Measurements from ENCODE around the gene PCDHA1. TPM values are rescaled to one million over a fixed set of nuclear protein-coding genes. Genes with fewer than 3 reads are reported as not detected.
A peak's percentile ranks its signal among the peaks of the same experiment; 100 is the strongest.
"Not testable (repeated sequence)": the region's sequence is repeated elsewhere in the genome, so short reads cannot be mapped to it uniquely, and the experiment has no call there.

PCDHA1 gene
- total RNA-seq, 1 donor from 2014 or later = not detected

GRCh38 chr5:140849831-140850634, 64.1 kb downstream of the PCDHA1 start:
- DNase-seq (ENCODE audit: low read depth) = not testable (repeated sequence)

- DNase-seq (ENCODE audit: low read depth) = peak; percentile 2
Measured at GRCh38 chr5:140855772-140856674, 70.1 kb downstream of the PCDHA1 start, which contains the start of gene PCDHA10. PCDHA10 (plus strand) TSS chr5:140855897; CDS start chr5:140856049, 152 bp downstream.

- DNase-seq (ENCODE audit: low read depth) = no peak
Measured at GRCh38 chr5:140857177-140857986, 71.4 kb downstream of the PCDHA1 start.

GRCh38 chr5:140857987-140858240, 72.0 kb downstream of the PCDHA1 start:
- DNase-seq (ENCODE audit: low read depth) = no peak

- DNase-seq (ENCODE audit: low read depth) = no peak
Measured at GRCh38 chr5:140862441-140863295, 76.7 kb downstream of the PCDHA1 start.

GRCh38 chr5:140868721-140869554, 83.0 kb downstream of the PCDHA1 start, which contains the start of gene PCDHA11:
PCDHA11 (plus strand) TSS chr5:140868957; CDS start chr5:140869104, 147 bp downstream.
- DNase-seq (ENCODE audit: low read depth) = peak; percentile 1

GRCh38 chr5:140869555-140869886, 83.6 kb downstream of the PCDHA1 start:
- DNase-seq (ENCODE audit: low read depth) = no peak

- DNase-seq (ENCODE audit: low read depth) = no peak
Measured at GRCh38 chr5:140870221-140871201, 84.6 kb downstream of the PCDHA1 start.

GRCh38 chr5:140875085-140876065, 89.4 kb downstream of the PCDHA1 start, which contains the start of gene PCDHA12:
PCDHA12 (plus strand) TSS chr5:140875308; CDS start chr5:140875473, 165 bp downstream.
- no peak for DNase-seq (ENCODE audit: low read depth)

- not testable (repeated sequence) for DNase-seq (ENCODE audit: low read depth)
Measured at GRCh38 chr5:140876541-140877261, 90.8 kb downstream of the PCDHA1 start.

GRCh38 chr5:140877262-140877581, 91.3 kb downstream of the PCDHA1 start:
- no peak for DNase-seq (ENCODE audit: low read depth)

GRCh38 chr5:140881889-140882590, 96.1 kb downstream of the PCDHA1 start, which contains the start of gene PCDHA13:
PCDHA13 (plus strand) TSS chr5:140882124; CDS start chr5:140882269, 145 bp downstream.
- no peak for DNase-seq (ENCODE audit: low read depth)

GRCh38 chr5:140882591-140882899, 96.6 kb downstream of the PCDHA1 start:
- peak; percentile 0 for DNase-seq (ENCODE audit: low read depth)

- no peak for DNase-seq (ENCODE audit: low read depth)
Measured at GRCh38 chr5:140883373-140883772, 97.4 kb downstream of the PCDHA1 start.

- no peak for DNase-seq (ENCODE audit: low read depth)
Measured at GRCh38 chr5:140883927-140884697, 98.2 kb downstream of the PCDHA1 start.

Measured in myocyte (in vitro differentiated cells).